Measurements from ENCODE around the gene OR2A5.
"Not testable (repeated sequence)": the region's sequence is repeated elsewhere in the genome, so short reads cannot be mapped to it uniquely, and the experiment has no call there.

Gene OR2A5

GRCh38 chr7:144036302-144036885 is 12.4 kb upstream of the OR2A5 start:
- no peak for DNase-seq

- DNase-seq = no peak
These were observed 11.2 kb upstream of the OR2A5 start for GRCh38 chr7:144037414-144038035.

GRCh38 chr7:144038887-144039286 is 9.9 kb upstream of the OR2A5 start:
- no peak for DNase-seq

- no peak for DNase-seq
These were observed 743 bp downstream of the OR2A5 start for GRCh38 chr7:144049491-144049890.

GRCh38 chr7:144050093-144050492 is 1.3 kb downstream of the OR2A5 start:
- no peak for DNase-seq

- DNase-seq = not testable (repeated sequence)
These were observed 2.1 kb downstream of the OR2A5 start for GRCh38 chr7:144050884-144051283.

GRCh38 chr7:144057954-144058353 is 9.2 kb downstream of the OR2A5 start:
- no peak for DNase-seq

- no peak for DNase-seq
These were observed 15.0 kb downstream of the OR2A5 start for GRCh38 chr7:144063710-144064109.

- no peak for DNase-seq
These were observed 20.8 kb downstream of the OR2A5 start, which contains the start of gene OR2A25 for GRCh38 chr7:144069511-144069910. Gene OR2A25 (plus strand): TSS chr7:144069811. CDS start chr7:144074220, 4,409 bp downstream.

- no peak for DNase-seq
These were observed 21.2 kb downstream of the OR2A5 start for GRCh38 chr7:144069953-144070352.

GRCh38 chr7:144074374-144074773 is 25.6 kb downstream of the OR2A5 start:
- no peak for DNase-seq

- no peak for DNase-seq
These were observed 37.2 kb downstream of the OR2A5 start, which contains the start of gene OR2A12 for GRCh38 chr7:144085978-144086377. Gene OR2A12 (plus strand): TSS chr7:144086278. CDS start chr7:144095108, 8,830 bp downstream.

- DNase-seq = no peak
These were observed 38.0 kb downstream of the OR2A5 start for GRCh38 chr7:144086730-144087129.

- DNase-seq = no peak
These were observed 38.5 kb downstream of the OR2A5 start for GRCh38 chr7:144087230-144087629.

GRCh38 chr7:144090667-144091066 is 41.9 kb downstream of the OR2A5 start:
- no peak for DNase-seq

GRCh38 chr7:144098776-144099175 is 50.0 kb downstream of the OR2A5 start:
- no peak for DNase-seq

- DNase-seq = no peak
These were observed 51.9 kb downstream of the OR2A5 start for GRCh38 chr7:144100607-144101006.

- no peak for DNase-seq
These were observed 53.3 kb downstream of the OR2A5 start for GRCh38 chr7:144102041-144102440.

- DNase-seq = no peak
These were observed 56.5 kb downstream of the OR2A5 start for GRCh38 chr7:144105211-144105610.
